Urothelium cell line (cell line): ENCODE measurements around the gene TANGO2.
"Not testable (repeated sequence)": the region's sequence is repeated elsewhere in the genome, so short reads cannot be mapped to it uniquely, and the experiment has no call there.

Experiments used
- DNase-seq: peaks from one replicate; pipeline ENCODE4 v3.0.0; 2011; ENCODE audit warnings: low spot score, mixed read lengths
- FAIRE-seq: peaks from 2 replicates; lab custom pipeline; 2011; peaks lifted over from hg19 to GRCh38; lab: Jason Lieb, UNC

The TANGO2 gene

GRCh38 chr22:20060700-20061480, 40.0 kb downstream of the TANGO2 start:
- FAIRE-seq = peak; percentile 80
- DNase-seq = no peak

- DNase-seq (no peak), FAIRE-seq (no peak)
Measured at GRCh38 chr22:20061481-20061861, 40.6 kb downstream of the TANGO2 start.

GRCh38 chr22:20062043-20062765, 41.3 kb downstream of the TANGO2 start:
- FAIRE-seq (no peak), DNase-seq (no peak)

- peak; percentile 56 for DNase-seq
- FAIRE-seq = peak; percentile 84
Measured at GRCh38 chr22:20062766-20063083, 41.8 kb downstream of the TANGO2 start.

- DNase-seq = no peak
- FAIRE-seq = peak; percentile 75
Measured at GRCh38 chr22:20063271-20064139, 42.6 kb downstream of the TANGO2 start.

GRCh38 chr22:20064140-20064480, 43.2 kb downstream of the TANGO2 start:
- FAIRE-seq (no peak), DNase-seq (no peak)

- no peak for DNase-seq
- FAIRE-seq = peak; percentile 97
Measured at GRCh38 chr22:20064545-20065262, 43.8 kb downstream of the TANGO2 start.

- no peak for DNase-seq
- no peak for FAIRE-seq
Measured at GRCh38 chr22:20065896-20066616, 45.1 kb downstream of the TANGO2 start.

- DNase-seq = no peak
- no peak for FAIRE-seq
Measured at GRCh38 chr22:20066617-20067383, 45.9 kb downstream of the TANGO2 start.

GRCh38 chr22:20067384-20067682, 46.4 kb downstream of the TANGO2 start:
- DNase-seq, FAIRE-seq: not testable (repeated sequence)

- FAIRE-seq (no peak), DNase-seq (no peak)
Measured at GRCh38 chr22:20068640-20069039, 47.7 kb downstream of the TANGO2 start.

GRCh38 chr22:20069331-20070042, 48.6 kb downstream of the TANGO2 start:
- FAIRE-seq = no peak
- no peak for DNase-seq

GRCh38 chr22:20071524-20071972, 50.6 kb downstream of the TANGO2 start:
- no peak for DNase-seq
- no peak for FAIRE-seq

GRCh38 chr22:20076627-20077172, 55.8 kb downstream of the TANGO2 start:
- FAIRE-seq (no peak), DNase-seq (no peak)

- FAIRE-seq (peak; percentile 94), DNase-seq (peak; percentile 100)
Measured at GRCh38 chr22:20079745-20080444, 59.0 kb downstream of the TANGO2 start, which contains the start of gene DGCR8. DGCR8 (plus strand) TSS chr22:20080241; CDS start chr22:20085964, 5,723 bp downstream.

- DNase-seq (peak; percentile 84), FAIRE-seq (peak; percentile 13)
Measured at GRCh38 chr22:20080445-20080775, 59.5 kb downstream of the TANGO2 start.

GRCh38 chr22:20080776-20081654, 60.1 kb downstream of the TANGO2 start:
- DNase-seq (peak; percentile 46), FAIRE-seq (no peak)
